Cardiac fibroblast (primary cell): ENCODE data around the gene ANKRD31.
"Not testable (repeated sequence)": the region's sequence is repeated elsewhere in the genome, so short reads cannot be mapped to it uniquely, and the experiment has no call there.

Source experiments
- DNase-seq, 2 donors: peaks; one replicate each; pipeline versions ENCODE4 v3.0.0 to v3.0.0-alpha.2; 2010; ENCODE audit warnings: low read depth in 2 of 2
- H3K4me3 ChIP-seq, 2 donors: replicated peaks in 1 of 2; 1 replicate in 1 of 2; 2 replicates in 1 of 2; pipeline ENCODE4 v1.5.1; 2011; ENCODE audit warnings: low read depth in 2 of 2, low read length in 2 of 2, mild to moderate bottlenecking in 2 of 2, moderate library complexity in 1 of 2
- TF ChIP-seq, protein P1 (sequence below): IDR thresholded peaks from one replicate; pipeline ENCODE4 v1.5.1; 2011; ENCODE audit warnings: low read depth, mild to moderate bottlenecking, low read length, inconsistent platforms

ANKRD31 gene

DNA sequence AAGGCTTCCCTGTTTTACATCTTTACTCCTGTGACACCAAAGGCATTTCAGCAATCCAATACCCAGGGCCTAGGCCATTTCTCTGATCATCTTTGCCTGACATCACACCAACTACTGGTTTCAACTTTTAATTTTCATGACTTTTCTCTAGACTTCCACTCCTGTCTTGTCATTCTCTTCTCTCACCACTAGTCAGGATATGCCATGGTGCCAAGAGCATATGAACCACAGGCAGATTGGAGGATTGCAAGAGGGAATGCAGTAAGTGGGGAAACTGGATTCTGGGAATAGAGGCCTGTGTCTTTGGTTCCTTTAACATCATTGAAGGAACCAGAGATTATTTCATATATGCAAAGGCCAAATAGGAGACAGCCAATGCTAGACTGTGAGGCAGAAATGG, 69.3 kb downstream of the ANKRD31 start:
- DNase-seq: peak in 1 of 2 donors; percentile 10
- TF ChIP-seq, protein P1, sequence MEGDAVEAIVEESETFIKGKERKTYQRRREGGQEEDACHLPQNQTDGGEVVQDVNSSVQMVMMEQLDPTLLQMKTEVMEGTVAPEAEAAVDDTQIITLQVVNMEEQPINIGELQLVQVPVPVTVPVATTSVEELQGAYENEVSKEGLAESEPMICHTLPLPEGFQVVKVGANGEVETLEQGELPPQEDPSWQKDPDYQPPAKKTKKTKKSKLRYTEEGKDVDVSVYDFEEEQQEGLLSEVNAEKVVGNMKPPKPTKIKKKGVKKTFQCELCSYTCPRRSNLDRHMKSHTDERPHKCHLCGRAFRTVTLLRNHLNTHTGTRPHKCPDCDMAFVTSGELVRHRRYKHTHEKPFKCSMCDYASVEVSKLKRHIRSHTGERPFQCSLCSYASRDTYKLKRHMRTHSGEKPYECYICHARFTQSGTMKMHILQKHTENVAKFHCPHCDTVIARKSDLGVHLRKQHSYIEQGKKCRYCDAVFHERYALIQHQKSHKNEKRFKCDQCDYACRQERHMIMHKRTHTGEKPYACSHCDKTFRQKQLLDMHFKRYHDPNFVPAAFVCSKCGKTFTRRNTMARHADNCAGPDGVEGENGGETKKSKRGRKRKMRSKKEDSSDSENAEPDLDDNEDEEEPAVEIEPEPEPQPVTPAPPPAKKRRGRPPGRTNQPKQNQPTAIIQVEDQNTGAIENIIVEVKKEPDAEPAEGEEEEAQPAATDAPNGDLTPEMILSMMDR: peak; percentile 29
- no peak overlapping the region for H3K4me3 ChIP-seq

DNA sequence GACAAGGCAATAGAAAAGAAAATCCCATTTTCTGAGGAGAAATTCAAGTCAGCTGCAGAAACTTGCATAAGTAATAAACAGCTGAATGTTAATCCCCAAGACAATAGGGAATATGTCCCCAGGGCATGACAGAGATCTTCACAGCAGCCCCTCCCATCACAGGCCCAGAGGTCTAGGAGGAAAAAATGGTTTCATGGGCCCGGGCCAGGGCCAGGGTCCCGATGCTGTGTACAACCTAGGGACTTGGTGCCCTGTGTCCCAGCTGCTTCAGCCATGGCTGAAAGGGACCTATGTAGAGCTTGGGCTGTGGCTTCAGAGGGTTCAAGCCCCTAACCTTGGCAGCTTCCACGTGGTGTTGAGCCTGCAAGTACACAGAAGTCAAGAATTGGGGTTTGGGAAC, 75.2 kb downstream of the ANKRD31 start:
- not testable (repeated sequence) for DNase-seq, H3K4me3 ChIP-seq

DNA sequence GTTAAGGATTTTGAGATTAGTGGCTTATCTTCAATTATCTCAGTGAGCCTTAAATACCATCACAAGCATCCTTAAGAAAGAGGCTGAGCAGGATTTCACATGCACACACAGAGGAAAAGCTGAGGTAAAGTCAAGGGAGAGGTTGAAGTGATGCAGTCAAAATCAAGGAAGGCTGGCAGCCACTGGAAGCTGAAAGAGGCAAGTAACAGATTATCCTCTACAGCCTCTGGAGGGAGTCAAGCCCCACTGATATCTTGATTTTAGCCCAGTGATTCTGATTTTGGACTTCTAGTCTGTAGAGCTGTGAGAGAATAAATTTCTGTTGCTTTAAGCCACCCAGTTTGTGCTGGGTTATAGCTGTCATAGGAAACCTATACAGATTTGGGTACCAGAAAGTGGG, 80.1 kb downstream of the ANKRD31 start:
- H3K4me3 ChIP-seq: no peak overlapping the region
- TF ChIP-seq, protein P1: no peak
- DNase-seq: peak; percentile 1 to 16

DNA sequence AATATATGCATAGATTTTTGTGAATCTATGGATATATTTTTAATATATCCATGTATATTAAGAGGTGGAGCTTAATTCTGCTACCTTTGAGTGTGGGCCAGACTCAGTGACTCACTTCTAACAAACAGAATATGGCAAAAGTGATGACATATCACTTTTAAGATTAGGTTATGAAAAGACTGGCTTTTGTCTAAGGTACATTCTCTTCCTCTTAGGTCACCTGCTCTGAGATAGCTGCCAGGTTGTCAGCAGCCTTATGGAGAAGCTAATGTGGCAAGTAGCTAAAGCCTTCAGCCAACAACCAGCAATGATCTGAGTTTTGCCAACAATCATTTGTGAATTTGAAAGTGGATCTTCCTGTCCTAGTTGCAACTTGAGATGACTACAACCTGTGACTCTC, 83.8 kb downstream of the ANKRD31 start:
- peak in 1 of 2 donors; percentile 14 for DNase-seq
- no peak overlapping the region for H3K4me3 ChIP-seq
- TF ChIP-seq, protein P1: no peak

DNA sequence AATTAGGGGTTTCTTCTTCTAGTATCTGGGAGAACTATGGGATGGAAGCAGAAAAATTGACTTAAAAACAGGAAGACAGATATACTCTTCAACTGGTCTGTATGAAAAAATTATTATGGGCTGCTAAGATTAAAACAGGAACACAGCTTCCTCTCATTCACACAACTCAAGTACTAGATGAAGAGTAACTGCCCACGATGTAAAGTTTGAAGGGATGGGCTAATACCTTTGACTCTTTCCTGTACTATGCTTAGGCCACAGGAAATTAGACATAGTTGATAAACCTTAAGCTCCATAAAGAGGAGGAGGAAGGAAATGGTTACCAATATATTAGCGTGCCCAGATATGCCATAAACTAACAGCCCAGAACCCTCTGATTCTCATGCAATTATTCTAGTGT, 88.6 kb downstream of the ANKRD31 start:
- TF ChIP-seq, protein P1: no peak
- no peak for DNase-seq
- no peak overlapping the region for H3K4me3 ChIP-seq

DNA sequence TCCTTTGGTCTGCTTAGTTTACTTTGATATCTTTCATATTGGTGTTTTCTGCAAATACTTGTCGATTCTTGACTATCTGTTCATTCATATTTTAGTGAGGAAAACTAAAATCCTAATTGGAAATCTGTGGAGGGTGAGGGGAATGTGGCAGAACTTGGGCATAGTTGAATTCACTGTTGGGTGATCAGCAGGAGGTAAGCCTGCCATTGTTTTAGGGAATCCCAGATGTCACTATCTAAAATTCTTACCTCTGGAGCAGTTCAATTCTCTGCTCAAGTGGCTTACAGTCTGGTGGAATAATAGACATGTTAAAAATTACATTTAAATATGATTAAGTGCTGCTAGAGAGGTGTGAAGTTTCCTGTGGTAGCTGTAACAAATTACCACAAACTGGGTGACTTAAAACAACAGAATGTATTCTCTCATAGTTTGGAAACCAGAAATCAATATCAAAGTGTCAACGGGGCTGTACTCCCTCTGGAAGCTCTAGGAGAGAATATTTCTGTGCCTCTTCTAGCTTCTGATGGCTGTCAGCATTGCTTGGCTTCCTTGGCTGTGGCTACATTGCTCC, 94.0 kb downstream of the ANKRD31 start:
- no peak for DNase-seq
- TF ChIP-seq, protein P1: no peak
- H3K4me3 ChIP-seq: no peak overlapping the region

DNA sequence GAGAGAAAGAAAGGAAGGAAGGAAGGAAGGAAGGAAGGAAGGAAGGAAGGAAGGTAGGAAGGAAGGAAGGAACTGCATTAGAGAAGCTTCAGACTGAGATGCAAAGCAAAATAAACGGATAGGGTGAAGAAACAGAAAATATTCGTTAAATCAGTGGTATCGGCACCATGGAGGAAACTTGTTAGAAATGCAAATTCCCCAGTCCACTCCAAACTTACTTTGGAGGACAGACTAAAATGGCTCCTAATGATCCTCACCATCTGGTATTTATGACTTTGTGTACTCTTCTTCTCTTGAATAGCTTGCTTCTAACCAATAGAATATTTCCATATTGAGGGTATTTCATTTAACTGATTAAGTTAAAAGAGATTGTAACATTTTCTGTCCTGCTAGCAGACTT, 96.4 kb downstream of the ANKRD31 start:
- TF ChIP-seq, protein P1: no peak
- no peak for DNase-seq
- no peak overlapping the region for H3K4me3 ChIP-seq
